ENCODE measurements around the gene RUSF1. TPM values are rescaled to one million over a fixed set of nuclear protein-coding genes. Genes with fewer than 3 reads are reported as not detected.

RUSF1 gene
- total RNA-seq, 1 experiment from 2014 or later: 59.3 TPM

- ChIA-PET CTCF (no interaction called here), RAD21 (ENCODE audit: low non-redundant PET in 1 of 2, low total read pairs in 2 of 2, uncharacterized antibody in 2 of 2, unreplicated experiment in 2 of 2) (no interaction called here), POLR2A (no interaction called here)
- Histone ChIP-seq H3K4me1 (ENCODE audit: control insufficient read depth in 1 of 2, insufficient read depth in 2 of 2, low read length in 2 of 2) (no peaks in the 10 kb centered on the region), H3K36me3 (ENCODE audit: control insufficient read depth in 1 of 2, insufficient read depth in 2 of 2, low read length in 2 of 2) (no peaks in the 10 kb centered on the region), H3K4me3 (replicated peaks in 1 of 2; ENCODE audit: low read depth in 1 of 2, low read length in 2 of 2) (no peak overlapping the region), H2AFZ (ENCODE audit: low read depth, low read length, poor library complexity, severe bottlenecking) (no peak overlapping the region), H3K9me2 (ENCODE audit: insufficient read depth) (no peaks in the 10 kb centered on the region), H3K9me3 (ENCODE audit: control insufficient read depth in 1 of 2, insufficient read depth in 1 of 2, low read depth in 1 of 2, low read length in 2 of 2) (no peaks in the 10 kb centered on the region), H4K20me1 (ENCODE audit: insufficient read depth) (no peaks in the 10 kb centered on the region), H3K27ac (ENCODE audit: low read depth, low read length) (no peak overlapping the region), H3K27me3 (ENCODE audit: insufficient read depth, low read length) (no peaks in the 10 kb centered on the region), H3K4me2 (ENCODE audit: low read length) (no peak overlapping the region), H3K79me2 (ENCODE audit: insufficient read depth, low read length) (no peaks in the 10 kb centered on the region), H3K9ac (ENCODE audit: low read length) (no peak overlapping the region)
- no peak for DNase-seq (ENCODE audit: low read depth, low spot score)
- intact Hi-C loops (cut with micrococcal nuclease): no loop called here
- TF ChIP-seq JUND (IDR thresholded peaks at IDR 0.05) (no peak), CBX3 (IDR thresholded peaks at IDR 0.05; ENCODE audit: low read depth) (no peak), ELF1 (IDR thresholded peaks at IDR 0.05; ENCODE audit: borderline replicate concordance, low read depth) (no peak), SIN3A (IDR thresholded peaks at IDR 0.05; ENCODE audit: low read depth) (no peak), YY1 (IDR thresholded peaks at IDR 0.05; ENCODE audit: extremely low read depth, insufficient replicate concordance, low read depth, low read length) (no peak), POLR2AphosphoS5 (IDR thresholded peaks at IDR 0.05; ENCODE audit: low read depth, low read length) (no peak), FOSL1 (IDR thresholded peaks at IDR 0.05; ENCODE audit: low read depth) (no peak), REST (IDR thresholded peaks at IDR 0.05; ENCODE audit: low read depth) (no peak), CEBPB (IDR thresholded peaks at IDR 0.05; ENCODE audit: low read depth) (no peak), ZFX (IDR thresholded peaks at IDR 0.05) (no peak), EZH2phosphoT487 (IDR thresholded peaks at IDR 0.05; ENCODE audit: borderline replicate concordance) (no peak), SRF (IDR thresholded peaks at IDR 0.05; ENCODE audit: low read depth) (no peak), RAD21 (IDR thresholded peaks at IDR 0.05; ENCODE audit: low read depth) (no peak)
- ATAC-seq: no peak
- BruUV-seq (replicated peaks): no TSS peak
These were observed 28.7 kb upstream of the RUSF1 start for GRCh38 chr16:31536804-31537361.

Data from HCT116 (cell line).